Prostate gland (tissue), 2 donors: ENCODE results near the gene WDR89.
"Not testable (repeated sequence)": the region's sequence is repeated elsewhere in the genome, so short reads cannot be mapped to it uniquely, and the experiment has no call there.

ENCODE experiments used
- POLR2A ChIP-seq: fragments of 450-650 bp; IDR thresholded peaks from one replicate; pipeline ENCODE4 v1.6.1; 2016; ENCODE audit warnings: antibody characterized with exemption, mild to moderate bottlenecking
- POLR2AphosphoS5 ChIP-seq: sonication (generic); formaldehyde crosslinking; IDR thresholded peaks from one replicate; pipeline ENCODE4 v1.6.1; 2017; ENCODE audit warnings: antibody characterized with exemption
- TF ChIP-seq, protein P1 (sequence below), 4 experiments: fragments of 200-600 bp in 2 of 4; fragments of 450-650 bp in 2 of 4; sonication (generic) in 2 of 4; IDR thresholded peaks; 1 replicate in 3 of 4; 2 replicates in 1 of 4; pipeline ENCODE4 v1.5.1; 2016 to 2019; ENCODE audit warnings: antibody characterized with exemption in 4 of 4, mild to moderate bottlenecking in 2 of 4, moderate library complexity in 2 of 4

DNA sequence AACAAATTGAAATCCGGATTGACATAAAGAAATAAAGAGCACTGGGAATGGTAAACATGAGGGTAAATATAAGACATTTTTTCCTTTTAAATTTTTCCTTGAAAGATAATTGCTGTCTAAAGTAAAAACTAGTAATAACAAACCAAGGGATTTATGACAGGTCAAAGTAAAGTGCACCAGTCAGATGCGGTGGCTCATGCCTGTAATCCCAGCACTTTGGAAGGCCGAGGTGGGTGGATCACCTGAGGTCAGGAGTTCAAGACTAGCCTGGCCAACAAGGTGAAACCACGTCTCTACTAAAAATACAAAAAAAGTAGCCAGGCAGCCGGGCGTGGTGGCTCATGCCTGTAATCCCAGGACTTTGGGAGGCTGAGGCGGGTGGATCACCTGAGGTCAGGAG, 19.7 kb downstream of the WDR89 start:
- TF ChIP-seq, protein P1, sequence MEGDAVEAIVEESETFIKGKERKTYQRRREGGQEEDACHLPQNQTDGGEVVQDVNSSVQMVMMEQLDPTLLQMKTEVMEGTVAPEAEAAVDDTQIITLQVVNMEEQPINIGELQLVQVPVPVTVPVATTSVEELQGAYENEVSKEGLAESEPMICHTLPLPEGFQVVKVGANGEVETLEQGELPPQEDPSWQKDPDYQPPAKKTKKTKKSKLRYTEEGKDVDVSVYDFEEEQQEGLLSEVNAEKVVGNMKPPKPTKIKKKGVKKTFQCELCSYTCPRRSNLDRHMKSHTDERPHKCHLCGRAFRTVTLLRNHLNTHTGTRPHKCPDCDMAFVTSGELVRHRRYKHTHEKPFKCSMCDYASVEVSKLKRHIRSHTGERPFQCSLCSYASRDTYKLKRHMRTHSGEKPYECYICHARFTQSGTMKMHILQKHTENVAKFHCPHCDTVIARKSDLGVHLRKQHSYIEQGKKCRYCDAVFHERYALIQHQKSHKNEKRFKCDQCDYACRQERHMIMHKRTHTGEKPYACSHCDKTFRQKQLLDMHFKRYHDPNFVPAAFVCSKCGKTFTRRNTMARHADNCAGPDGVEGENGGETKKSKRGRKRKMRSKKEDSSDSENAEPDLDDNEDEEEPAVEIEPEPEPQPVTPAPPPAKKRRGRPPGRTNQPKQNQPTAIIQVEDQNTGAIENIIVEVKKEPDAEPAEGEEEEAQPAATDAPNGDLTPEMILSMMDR (IDR thresholded peaks at IDR 0.05), result not testable (repeated sequence)
- TF ChIP-seq POLR2A, POLR2AphosphoS5: not testable (repeated sequence)
